Measurements from ENCODE around the gene PHYHIPL.
A peak's percentile ranks its signal among the peaks of the same experiment; 100 is the strongest.

The PHYHIPL gene

GRCh38 chr10:59176241-59177030, at the start of gene PHYHIPL:
PHYHIPL (plus strand) TSS chr10:59176643; CDS start chr10:59176854, 211 bp downstream.
- H3K27ac ChIP-seq = peak within 1 kb of the TSS; percentile 83
- no peak for TF ChIP-seq ZFX (IDR thresholded peaks at IDR 0.05; ENCODE audit: borderline replicate concordance)
- TF ChIP-seq, protein P1, sequence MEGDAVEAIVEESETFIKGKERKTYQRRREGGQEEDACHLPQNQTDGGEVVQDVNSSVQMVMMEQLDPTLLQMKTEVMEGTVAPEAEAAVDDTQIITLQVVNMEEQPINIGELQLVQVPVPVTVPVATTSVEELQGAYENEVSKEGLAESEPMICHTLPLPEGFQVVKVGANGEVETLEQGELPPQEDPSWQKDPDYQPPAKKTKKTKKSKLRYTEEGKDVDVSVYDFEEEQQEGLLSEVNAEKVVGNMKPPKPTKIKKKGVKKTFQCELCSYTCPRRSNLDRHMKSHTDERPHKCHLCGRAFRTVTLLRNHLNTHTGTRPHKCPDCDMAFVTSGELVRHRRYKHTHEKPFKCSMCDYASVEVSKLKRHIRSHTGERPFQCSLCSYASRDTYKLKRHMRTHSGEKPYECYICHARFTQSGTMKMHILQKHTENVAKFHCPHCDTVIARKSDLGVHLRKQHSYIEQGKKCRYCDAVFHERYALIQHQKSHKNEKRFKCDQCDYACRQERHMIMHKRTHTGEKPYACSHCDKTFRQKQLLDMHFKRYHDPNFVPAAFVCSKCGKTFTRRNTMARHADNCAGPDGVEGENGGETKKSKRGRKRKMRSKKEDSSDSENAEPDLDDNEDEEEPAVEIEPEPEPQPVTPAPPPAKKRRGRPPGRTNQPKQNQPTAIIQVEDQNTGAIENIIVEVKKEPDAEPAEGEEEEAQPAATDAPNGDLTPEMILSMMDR (IDR thresholded peaks at IDR 0.05) = no peak

- H3K27ac ChIP-seq = no peak overlapping the region
- TF ChIP-seq, protein P1 (IDR thresholded peaks at IDR 0.05) = no peak
- TF ChIP-seq ZFX (IDR thresholded peaks at IDR 0.05; ENCODE audit: borderline replicate concordance) = no peak
Observed at GRCh38 chr10:59126991-59127390, 49.5 kb upstream of the PHYHIPL start.

- no peak overlapping the region for H3K27ac ChIP-seq
- TF ChIP-seq, protein P1 (IDR thresholded peaks at IDR 0.05) = no peak
- TF ChIP-seq ZFX (IDR thresholded peaks at IDR 0.05; ENCODE audit: borderline replicate concordance) = no peak
Observed at GRCh38 chr10:59127991-59128390, 48.5 kb upstream of the PHYHIPL start.

DNA sequence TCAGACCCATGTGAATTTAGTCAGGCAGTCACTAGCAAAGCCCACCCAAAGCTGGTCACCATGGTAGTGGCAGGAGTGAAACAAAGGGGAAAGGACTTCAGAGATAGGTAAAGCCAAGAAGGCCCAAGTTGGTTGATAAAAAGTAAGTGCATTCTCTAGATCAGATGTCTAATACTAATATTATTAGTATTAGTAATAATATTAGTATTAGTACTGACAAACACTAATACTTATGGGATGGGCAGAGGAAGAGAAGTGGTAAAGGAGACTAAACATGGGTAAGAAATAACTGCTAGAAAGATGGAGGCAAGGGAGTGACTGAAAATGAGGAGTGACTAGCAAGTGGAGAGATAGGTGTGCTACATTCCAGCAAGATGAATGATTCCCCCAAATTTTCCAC, 46.6 kb upstream of the PHYHIPL start:
- no peak overlapping the region for H3K27ac ChIP-seq
- no peak for TF ChIP-seq ZFX (IDR thresholded peaks at IDR 0.05; ENCODE audit: borderline replicate concordance)
- TF ChIP-seq, protein P1 (IDR thresholded peaks at IDR 0.05) = no peak

DNA sequence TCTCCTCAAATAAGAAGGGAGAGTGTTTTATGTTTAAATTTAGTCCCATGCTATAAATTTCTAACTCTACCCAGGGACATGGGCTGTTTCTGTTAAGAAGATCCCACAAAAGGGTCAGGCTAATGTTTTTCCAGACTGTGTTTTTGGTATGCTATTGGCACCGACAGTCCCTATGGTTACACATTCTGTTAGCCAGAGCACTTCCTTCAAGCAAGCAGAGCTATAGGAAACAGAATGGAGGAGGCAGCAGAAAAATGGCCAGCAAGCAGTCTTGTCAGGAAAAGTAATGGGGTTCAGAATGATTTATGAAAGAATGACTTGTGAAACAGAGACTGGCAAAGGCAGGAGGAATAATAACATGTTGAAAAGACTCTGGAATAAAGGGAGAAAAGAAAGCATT, 44.8 kb upstream of the PHYHIPL start:
- no peak for TF ChIP-seq ZFX (IDR thresholded peaks at IDR 0.05; ENCODE audit: borderline replicate concordance)
- TF ChIP-seq, protein P1 (IDR thresholded peaks at IDR 0.05) = no peak
- no peak overlapping the region for H3K27ac ChIP-seq

DNA sequence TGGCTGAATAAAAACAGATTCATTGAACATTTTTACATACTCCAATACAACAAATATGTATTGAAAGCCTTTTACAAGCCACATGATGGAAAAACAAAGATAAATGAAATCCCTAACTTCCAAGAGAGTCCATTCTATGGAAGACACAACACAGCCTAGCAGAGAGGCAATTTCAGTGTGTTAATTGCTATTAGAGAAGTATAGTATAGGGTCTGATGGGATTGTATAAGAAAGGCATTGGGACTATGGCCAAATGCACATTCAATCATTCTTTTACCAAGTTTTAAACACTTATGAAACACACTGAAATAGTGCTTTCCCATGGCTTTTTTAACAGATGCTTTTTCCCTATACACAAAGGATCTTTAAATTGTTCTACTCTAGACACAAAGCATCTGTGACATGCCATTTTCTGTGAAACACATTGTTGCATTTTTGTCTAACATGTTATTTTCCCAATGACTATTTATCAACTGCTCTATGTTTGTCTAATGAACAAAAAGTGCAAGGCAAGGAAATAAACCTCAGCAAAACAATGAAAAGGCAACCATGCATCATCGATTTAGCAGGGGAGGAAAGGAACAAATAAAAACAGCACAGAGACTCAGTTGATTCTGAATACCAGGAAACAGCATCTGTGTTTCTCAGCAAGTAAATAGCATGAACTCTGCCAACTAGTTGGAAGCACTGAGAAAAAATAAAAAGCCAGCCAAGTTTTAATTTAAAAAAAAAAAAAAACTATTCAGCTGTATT, 42.4 kb upstream of the PHYHIPL start:
- H3K27ac ChIP-seq = no peak overlapping the region
- TF ChIP-seq ZFX (IDR thresholded peaks at IDR 0.05; ENCODE audit: borderline replicate concordance) = no peak
- TF ChIP-seq, protein P1 (IDR thresholded peaks at IDR 0.05) = no peak

DNA sequence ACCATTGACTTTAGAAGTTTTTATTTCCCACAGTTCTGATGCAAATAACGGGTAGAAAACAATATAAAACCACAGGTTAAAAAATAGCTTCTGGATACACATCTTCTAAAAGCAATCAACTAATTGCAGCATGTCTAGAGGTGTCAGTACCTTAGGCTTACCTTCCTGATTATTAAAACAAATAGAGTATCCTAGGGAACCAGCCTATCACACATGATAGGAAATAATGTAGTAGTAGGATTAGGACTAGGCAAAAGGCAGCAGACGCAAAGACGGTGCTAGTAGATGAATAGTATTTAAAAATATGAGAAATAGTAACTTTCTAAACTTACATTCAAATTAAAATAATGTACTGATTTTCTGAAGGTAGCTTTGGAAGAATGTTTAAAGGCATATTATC, 41.7 kb upstream of the PHYHIPL start:
- no peak for TF ChIP-seq ZFX (IDR thresholded peaks at IDR 0.05; ENCODE audit: borderline replicate concordance)
- TF ChIP-seq, protein P1 (IDR thresholded peaks at IDR 0.05) = no peak
- no peak overlapping the region for H3K27ac ChIP-seq
